ENCODE results near the gene LRP1. TPM values are rescaled to one million over a fixed set of nuclear protein-coding genes. Genes with fewer than 3 reads are reported as not detected.

The LRP1 gene
- total and polyA plus RNA-seq, 2 of the 13 experiments (the other 11 are each of a cell fraction or from before 2014, with no cell fraction given) = 14.7 to 30.8 TPM

DNA sequence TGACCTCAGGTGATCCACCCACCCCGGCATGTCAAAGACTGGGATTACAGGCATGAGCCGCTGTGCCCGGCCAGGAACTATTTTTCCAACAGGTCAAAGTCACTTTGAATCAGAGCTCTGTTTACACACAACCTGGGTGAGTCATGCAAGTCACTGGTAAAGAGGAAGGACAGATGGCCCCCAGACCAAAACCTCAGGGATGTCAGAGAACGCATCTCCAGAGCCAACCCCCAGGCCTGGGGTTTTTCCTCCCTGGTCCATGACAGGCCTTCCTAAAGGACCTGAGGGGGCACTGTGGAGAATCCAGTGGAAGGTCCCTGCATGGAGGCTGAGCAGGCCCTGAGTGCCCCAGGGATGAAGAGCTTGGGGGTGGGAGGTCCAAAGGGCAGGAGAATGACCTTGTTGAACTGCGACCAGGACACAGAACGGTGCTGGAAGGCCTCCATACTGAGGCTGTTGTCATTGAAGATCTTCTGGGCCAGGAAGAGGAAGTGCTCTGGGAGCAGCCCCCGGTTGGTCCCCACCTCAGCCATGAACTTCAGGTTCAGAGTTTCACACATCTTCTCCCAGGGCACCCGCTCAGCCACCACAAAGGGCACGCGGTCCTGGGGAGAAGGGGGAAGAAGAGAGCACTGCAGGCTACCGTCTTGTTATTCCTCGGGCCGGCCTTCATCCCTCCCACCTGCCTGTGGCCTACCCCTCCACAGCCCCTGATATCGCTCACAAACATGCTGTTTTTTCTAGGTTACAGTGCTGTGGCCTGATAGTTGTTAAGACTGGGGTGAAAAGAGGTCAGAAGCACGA is 26.2 kb upstream of the LRP1 start (continued):
- peak; percentile 99 for TF ChIP-seq ESRRA (CRISPR knock-in tag; IDR thresholded peaks at IDR 0.05; ENCODE audit: low read depth)
- TF ChIP-seq HOXA9 (CRISPR knock-in tag; IDR thresholded peaks at IDR 0.05; ENCODE audit: borderline replicate concordance) = no peak
- TF ChIP-seq, protein P1, sequence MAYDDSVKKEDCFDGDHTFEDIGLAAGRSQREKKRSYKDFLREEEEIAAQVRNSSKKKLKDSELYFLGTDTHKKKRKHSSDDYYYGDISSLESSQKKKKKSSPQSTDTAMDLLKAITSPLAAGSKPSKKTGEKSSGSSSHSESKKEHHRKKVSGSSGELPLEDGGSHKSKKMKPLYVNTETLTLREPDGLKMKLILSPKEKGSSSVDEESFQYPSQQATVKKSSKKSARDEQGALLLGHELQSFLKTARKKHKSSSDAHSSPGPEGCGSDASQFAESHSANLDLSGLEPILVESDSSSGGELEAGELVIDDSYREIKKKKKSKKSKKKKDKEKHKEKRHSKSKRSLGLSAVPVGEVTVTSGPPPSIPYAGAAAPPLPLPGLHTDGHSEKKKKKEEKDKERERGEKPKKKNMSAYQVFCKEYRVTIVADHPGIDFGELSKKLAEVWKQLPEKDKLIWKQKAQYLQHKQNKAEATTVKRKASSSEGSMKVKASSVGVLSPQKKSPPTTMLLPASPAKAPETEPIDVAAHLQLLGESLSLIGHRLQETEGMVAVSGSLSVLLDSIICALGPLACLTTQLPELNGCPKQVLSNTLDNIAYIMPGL (CRISPR knock-in tag; IDR thresholded peaks at IDR 0.05; ENCODE audit: borderline replicate concordance in 1 of 2, low read depth in 1 of 2) = peak in 1 of 2 experiments; percentile 61
- TF ChIP-seq, protein P2, sequence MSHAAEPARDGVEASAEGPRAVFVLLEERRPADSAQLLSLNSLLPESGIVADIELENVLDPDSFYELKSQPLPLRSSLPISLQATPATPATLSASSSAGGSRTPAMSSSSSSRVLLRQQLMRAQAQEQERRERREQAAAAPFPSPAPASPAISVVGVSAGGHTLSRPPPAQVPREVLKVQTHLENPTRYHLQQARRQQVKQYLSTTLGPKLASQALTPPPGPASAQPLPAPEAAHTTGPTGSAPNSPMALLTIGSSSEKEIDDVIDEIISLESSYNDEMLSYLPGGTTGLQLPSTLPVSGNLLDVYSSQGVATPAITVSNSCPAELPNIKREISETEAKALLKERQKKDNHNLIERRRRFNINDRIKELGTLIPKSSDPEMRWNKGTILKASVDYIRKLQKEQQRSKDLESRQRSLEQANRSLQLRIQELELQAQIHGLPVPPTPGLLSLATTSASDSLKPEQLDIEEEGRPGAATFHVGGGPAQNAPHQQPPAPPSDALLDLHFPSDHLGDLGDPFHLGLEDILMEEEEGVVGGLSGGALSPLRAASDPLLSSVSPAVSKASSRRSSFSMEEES (CRISPR knock-in tag; IDR thresholded peaks at IDR 0.05) = peak; percentile 39; the same call in 1 of the 2 replicates
- TF ChIP-seq ARNTL (CRISPR knock-in tag; IDR thresholded peaks at IDR 0.05) = peak; percentile 79
- no peak for TF ChIP-seq GTF2F1 (IDR thresholded peaks at IDR 0.05; ENCODE audit: low read length)
- TF ChIP-seq, protein P3, sequence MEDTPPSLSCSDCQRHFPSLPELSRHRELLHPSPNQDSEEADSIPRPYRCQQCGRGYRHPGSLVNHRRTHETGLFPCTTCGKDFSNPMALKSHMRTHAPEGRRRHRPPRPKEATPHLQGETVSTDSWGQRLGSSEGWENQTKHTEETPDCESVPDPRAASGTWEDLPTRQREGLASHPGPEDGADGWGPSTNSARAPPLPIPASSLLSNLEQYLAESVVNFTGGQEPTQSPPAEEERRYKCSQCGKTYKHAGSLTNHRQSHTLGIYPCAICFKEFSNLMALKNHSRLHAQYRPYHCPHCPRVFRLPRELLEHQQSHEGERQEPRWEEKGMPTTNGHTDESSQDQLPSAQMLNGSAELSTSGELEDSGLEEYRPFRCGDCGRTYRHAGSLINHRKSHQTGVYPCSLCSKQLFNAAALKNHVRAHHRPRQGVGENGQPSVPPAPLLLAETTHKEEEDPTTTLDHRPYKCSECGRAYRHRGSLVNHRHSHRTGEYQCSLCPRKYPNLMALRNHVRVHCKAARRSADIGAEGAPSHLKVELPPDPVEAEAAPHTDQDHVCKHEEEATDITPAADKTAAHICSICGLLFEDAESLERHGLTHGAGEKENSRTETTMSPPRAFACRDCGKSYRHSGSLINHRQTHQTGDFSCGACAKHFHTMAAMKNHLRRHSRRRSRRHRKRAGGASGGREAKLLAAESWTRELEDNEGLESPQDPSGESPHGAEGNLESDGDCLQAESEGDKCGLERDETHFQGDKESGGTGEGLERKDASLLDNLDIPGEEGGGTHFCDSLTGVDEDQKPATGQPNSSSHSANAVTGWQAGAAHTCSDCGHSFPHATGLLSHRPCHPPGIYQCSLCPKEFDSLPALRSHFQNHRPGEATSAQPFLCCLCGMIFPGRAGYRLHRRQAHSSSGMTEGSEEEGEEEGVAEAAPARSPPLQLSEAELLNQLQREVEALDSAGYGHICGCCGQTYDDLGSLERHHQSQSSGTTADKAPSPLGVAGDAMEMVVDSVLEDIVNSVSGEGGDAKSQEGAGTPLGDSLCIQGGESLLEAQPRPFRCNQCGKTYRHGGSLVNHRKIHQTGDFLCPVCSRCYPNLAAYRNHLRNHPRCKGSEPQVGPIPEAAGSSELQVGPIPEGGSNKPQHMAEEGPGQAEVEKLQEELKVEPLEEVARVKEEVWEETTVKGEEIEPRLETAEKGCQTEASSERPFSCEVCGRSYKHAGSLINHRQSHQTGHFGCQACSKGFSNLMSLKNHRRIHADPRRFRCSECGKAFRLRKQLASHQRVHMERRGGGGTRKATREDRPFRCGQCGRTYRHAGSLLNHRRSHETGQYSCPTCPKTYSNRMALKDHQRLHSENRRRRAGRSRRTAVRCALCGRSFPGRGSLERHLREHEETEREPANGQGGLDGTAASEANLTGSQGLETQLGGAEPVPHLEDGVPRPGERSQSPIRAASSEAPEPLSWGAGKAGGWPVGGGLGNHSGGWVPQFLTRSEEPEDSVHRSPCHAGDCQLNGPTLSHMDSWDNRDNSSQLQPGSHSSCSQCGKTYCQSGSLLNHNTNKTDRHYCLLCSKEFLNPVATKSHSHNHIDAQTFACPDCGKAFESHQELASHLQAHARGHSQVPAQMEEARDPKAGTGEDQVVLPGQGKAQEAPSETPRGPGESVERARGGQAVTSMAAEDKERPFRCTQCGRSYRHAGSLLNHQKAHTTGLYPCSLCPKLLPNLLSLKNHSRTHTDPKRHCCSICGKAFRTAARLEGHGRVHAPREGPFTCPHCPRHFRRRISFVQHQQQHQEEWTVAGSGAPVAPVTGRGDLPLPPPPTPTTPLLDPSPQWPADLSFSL (CRISPR knock-in tag; IDR thresholded peaks at IDR 0.05) = no peak
- TF ChIP-seq ZNF83 (CRISPR knock-in tag; IDR thresholded peaks at IDR 0.05; ENCODE audit: borderline replicate concordance) = no peak
- TF ChIP-seq ZNF329 (CRISPR knock-in tag; IDR thresholded peaks at IDR 0.05; ENCODE audit: low read depth) = no peak
- TF ChIP-seq IKZF1 (IDR thresholded peaks at IDR 0.05) = no peak
- TF ChIP-seq NR2C2 (CRISPR knock-in tag; IDR thresholded peaks at IDR 0.05; ENCODE audit: borderline replicate concordance) = peak; percentile 89
- peak; percentile 79 for TF ChIP-seq DPF2 (CRISPR knock-in tag; IDR thresholded peaks at IDR 0.05; ENCODE audit: borderline replicate concordance, low read depth)
- TF ChIP-seq, protein P4, sequence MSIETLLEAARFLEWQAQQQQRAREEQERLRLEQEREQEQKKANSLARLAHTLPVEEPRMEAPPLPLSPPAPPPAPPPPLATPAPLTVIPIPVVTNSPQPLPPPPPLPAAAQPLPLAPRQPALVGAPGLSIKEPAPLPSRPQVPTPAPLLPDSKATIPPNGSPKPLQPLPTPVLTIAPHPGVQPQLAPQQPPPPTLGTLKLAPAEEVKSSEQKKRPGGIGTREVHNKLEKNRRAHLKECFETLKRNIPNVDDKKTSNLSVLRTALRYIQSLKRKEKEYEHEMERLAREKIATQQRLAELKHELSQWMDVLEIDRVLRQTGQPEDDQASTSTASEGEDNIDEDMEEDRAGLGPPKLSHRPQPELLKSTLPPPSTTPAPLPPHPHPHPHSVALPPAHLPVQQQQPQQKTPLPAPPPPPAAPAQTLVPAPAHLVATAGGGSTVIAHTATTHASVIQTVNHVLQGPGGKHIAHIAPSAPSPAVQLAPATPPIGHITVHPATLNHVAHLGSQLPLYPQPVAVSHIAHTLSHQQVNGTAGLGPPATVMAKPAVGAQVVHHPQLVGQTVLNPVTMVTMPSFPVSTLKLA (IDR thresholded peaks at IDR 0.05) = peak; percentile 43
- TF ChIP-seq MAFG (CRISPR knock-in tag; IDR thresholded peaks at IDR 0.05) = no peak
- TF ChIP-seq CENPT (CRISPR knock-in tag; IDR thresholded peaks at IDR 0.05; ENCODE audit: low read depth) = no peak
- TF ChIP-seq ZNF501 (CRISPR knock-in tag; IDR thresholded peaks at IDR 0.05) = peak; percentile 72; the same call in 1 of the 2 replicates
- TF ChIP-seq ZNF772 (CRISPR knock-in tag; IDR thresholded peaks at IDR 0.05) = no peak

Measured in HepG2 (cell line).